ENCODE data around the gene ARL6IP5. TPM values are rescaled to one million over a fixed set of nuclear protein-coding genes. Genes with fewer than 3 reads are reported as not detected.

The ARL6IP5 gene
- total RNA-seq, 2 donors from 2014 or later: 110 to 135 TPM

DNA sequence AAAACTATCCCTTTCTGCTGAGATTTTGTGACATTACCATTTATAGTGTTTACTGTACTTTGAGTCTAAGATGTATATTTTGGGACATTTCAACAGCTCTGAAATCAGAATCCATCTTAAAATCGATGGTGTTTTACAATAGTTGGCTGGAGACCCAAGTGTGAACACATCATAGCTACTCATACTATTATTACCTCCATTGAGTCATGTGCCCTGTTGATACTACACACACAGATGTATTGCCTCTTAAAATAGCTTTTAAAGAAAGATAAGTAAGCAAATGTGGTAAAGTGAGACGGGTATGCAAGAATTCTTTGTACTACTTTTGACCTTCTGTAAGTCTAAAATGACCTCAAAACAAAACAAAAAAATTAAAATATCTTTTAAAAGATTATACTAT lies 31.0 kb downstream of the ARL6IP5 start:
- H3K27ac Mint-ChIP-seq: no peak overlapping the region

DNA sequence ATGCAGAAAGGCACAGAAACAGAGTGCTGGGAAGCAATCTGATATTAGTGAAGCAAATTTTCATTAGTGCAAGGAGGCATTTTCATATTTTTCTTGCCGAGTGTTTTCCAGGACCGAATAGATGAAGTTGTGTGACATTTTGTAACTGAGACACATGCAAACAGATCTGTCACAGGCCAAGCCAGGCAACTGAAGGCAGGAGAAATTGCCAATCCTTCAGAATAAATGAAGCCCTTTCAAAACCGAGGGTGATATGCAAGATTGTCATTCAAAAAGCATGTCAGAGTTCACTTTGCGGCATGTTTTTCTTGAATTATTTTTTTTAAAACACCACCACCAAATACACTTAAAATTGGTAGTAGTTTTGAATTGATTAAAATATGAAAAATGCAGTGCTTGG lies 31.4 kb downstream of the ARL6IP5 start:
- Mint-ChIP-seq H3K4me1 (ENCODE audit: low read depth in 2 of 2) (peaks cover 3 to 5% of the 10 kb centered on the region in 2 donors), H3K36me3 (no peaks in the 10 kb centered on the region), H3K9me3 (no peaks in the 10 kb centered on the region), H3K27ac (no peak overlapping the region), H3K27me3 (no peaks in the 10 kb centered on the region), H3K4me3 (no peak overlapping the region)
- ATAC-seq (no peak), DNase-seq (ENCODE audit: low spot score) (no peak)

More for the DNA sequence above, 31.0 kb downstream of the ARL6IP5 start:
- Mint-ChIP-seq H3K36me3 (no peaks in the 10 kb centered on the region), H3K9me3 (no peaks in the 10 kb centered on the region), H3K4me1 (ENCODE audit: low read depth in 2 of 2) (peaks cover under 1% of the 10 kb centered on the region in 2 donors), H3K27me3 (no peaks in the 10 kb centered on the region), H3K4me3 (no peak overlapping the region)
- ATAC-seq (no peak), DNase-seq (ENCODE audit: low spot score) (no peak)

DNA sequence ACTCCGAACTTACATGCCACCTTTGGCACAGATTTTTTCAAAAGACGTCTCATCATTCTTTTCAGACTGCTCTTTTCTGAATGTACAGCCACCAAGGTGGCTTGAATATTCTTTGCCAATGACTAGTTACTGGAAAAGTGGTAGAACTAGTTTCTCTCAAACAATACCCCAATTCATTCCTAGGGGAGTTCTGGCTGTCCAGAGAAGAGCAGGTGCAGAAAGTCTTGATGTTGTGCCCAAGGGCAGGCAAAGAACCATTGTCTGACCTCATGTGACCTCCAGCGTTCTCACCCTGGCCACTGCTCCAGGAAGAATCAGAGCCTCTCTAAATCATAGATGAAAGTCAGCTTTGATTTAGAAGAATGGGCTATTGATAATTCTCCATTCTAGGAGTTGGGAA lies 32.2 kb downstream of the ARL6IP5 start:
- Mint-ChIP-seq H3K27me3 (no peaks in the 10 kb centered on the region), H3K4me3 (no peak overlapping the region), H3K36me3 (no peaks in the 10 kb centered on the region), H3K4me1 (ENCODE audit: low read depth in 2 of 2) (peaks cover 3 to 6% of the 10 kb centered on the region in 2 donors), H3K9me3 (no peaks in the 10 kb centered on the region), H3K27ac (no peak overlapping the region)
- DNase-seq (ENCODE audit: low spot score): no peak
- no peak for ATAC-seq

DNA sequence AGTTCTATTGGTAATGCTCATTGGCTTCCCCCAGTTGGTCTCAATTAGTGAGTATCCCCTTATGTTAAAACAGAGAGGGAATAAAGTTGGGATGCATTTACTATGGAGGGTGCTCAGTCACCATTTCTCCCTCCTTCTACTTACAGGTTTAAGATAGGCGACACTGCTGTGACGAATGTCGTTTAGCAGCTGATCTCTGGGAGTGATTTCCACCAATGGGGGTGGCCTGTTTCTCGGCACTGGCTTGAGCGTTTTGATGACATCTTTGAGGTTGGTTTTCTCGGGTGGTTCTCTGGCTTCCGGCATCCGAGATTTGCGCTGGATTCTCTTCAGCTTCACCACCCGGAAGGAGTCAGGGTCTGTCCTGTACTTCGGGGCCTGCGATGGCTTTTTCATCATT lies 33.8 kb downstream of the ARL6IP5 start:
- no peak for DNase-seq (ENCODE audit: low spot score)
- Mint-ChIP-seq H3K27me3 (no peaks in the 10 kb centered on the region), H3K27ac (no peak overlapping the region), H3K36me3 (no peaks in the 10 kb centered on the region), H3K4me1 (ENCODE audit: low read depth in 2 of 2) (peaks cover 3 to 6% of the 10 kb centered on the region in 2 donors), H3K4me3 (no peak overlapping the region), H3K9me3 (no peaks in the 10 kb centered on the region)
- ATAC-seq: no peak

DNA sequence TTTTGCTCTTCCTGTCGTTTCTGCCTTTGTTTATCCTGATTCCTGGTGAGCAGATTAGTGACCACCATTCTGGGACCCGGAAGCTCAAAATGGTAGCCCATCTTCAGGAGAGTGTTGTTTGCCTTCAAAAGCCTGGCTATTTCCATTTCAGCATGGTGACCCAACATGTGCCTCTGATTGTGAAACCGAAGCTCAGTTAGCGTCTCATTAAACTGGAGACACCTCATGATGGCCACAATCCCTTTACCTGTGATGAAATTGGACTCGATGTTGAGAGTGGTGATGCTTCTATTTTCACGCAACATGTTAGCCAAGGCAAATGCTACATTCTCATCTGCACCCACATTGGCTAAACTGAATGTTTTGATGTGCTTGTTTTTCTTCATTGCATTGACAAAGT lies 34.4 kb downstream of the ARL6IP5 start:
- ATAC-seq: no peak
- no peak for DNase-seq (ENCODE audit: low spot score)
- Mint-ChIP-seq H3K27ac (no peak overlapping the region), H3K36me3 (no peaks in the 10 kb centered on the region), H3K9me3 (no peaks in the 10 kb centered on the region), H3K4me3 (no peak overlapping the region), H3K27me3 (no peaks in the 10 kb centered on the region), H3K4me1 (ENCODE audit: low read depth in 2 of 2) (peaks cover 3 to 6% of the 10 kb centered on the region in 2 donors)

DNA sequence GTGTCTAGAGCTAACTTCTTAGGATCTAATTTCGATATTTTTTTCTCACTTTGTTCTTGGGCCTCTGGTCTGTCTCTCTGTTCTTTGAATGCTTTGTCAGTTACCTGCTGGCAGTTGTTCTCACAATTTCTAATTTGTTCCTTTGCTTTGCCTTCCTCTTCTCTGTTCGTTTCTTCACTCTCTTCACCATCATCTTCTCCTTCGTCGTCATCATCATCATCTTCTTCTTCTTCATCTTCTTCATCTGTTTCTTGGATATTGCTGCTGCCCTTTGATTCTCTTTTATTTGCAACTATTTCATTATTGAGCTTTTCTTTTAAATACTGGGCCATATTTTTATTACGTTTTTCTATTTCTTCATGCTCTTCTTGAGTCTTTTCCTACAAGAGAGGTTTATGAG lies 34.9 kb downstream of the ARL6IP5 start:
- DNase-seq (ENCODE audit: low spot score): no peak
- no peak for ATAC-seq
- Mint-ChIP-seq H3K4me3 (no peak overlapping the region), H3K27me3 (no peaks in the 10 kb centered on the region), H3K27ac (no peak overlapping the region), H3K36me3 (no peaks in the 10 kb centered on the region), H3K4me1 (ENCODE audit: low read depth in 2 of 2) (peaks cover 3 to 6% of the 10 kb centered on the region in 2 donors), H3K9me3 (no peaks in the 10 kb centered on the region)

DNA sequence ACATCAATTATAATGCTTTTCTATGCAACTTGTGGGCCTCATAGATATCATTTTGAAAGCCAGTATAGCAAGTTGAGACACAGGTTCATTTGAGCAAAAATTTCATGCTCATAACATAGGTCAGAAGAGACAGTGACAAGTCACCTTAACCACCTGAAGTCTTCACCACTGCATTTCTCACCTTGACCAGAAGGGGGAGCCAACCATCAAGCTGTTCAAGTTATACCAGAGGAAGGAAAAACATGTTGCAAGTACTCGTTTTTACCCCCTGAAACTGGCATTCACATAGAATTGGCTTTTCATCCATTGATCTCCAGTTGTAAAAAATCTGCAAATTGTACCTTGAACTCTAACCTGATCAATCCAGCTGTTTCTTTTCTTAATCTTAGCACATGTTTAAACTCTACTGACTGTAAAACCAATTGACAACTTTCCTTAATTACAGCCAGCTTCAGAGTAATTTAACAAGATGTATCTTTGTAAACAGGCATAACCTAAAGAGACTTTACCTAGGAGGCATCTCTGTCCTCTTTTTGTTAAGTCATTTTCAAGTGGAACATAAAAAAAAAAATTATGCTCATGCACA lies 36.2 kb downstream of the ARL6IP5 start:
- peak; percentile 84 for DNase-seq (ENCODE audit: low spot score)
- H3K27ac Mint-ChIP-seq: no peak overlapping the region
- peaks cover 3 to 6% of the 10 kb centered on the region in 2 donors for H3K4me1 Mint-ChIP-seq (ENCODE audit: low read depth in 2 of 2)
- H3K36me3 Mint-ChIP-seq: no peaks in the 10 kb centered on the region
- no peaks in the 10 kb centered on the region for H3K9me3 Mint-ChIP-seq
- ATAC-seq: peak in 1 of 2 donors; percentile 59
- H3K27me3 Mint-ChIP-seq: no peaks in the 10 kb centered on the region
- no peak overlapping the region for H3K4me3 Mint-ChIP-seq

DNA sequence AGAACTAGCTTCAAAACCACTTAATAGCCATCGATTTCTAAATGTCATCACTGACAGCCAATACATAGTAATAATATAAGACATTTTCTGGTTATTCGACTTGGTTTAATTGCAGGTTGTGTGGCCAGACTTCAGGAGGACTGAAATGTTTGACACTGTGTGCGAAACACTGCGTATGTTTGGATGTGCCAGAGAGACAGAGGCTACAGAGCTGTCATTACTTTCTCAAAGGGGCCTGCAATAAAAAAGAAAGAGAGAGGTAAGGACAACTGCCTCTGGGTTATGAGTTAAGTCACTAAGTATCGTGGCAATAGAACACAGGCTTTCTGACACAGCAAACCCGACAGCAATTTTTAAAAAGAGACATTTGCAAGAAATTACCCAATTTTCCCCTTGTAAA lies 36.8 kb downstream of the ARL6IP5 start:
- H3K27ac Mint-ChIP-seq: no peak overlapping the region
- H3K36me3 Mint-ChIP-seq: no peaks in the 10 kb centered on the region
- ATAC-seq (no peak), DNase-seq (ENCODE audit: low spot score) (no peak)
- H3K27me3 Mint-ChIP-seq: no peaks in the 10 kb centered on the region
- no peak overlapping the region for H3K4me3 Mint-ChIP-seq
- H3K4me1 Mint-ChIP-seq (ENCODE audit: low read depth in 2 of 2): peaks cover 3 to 6% of the 10 kb centered on the region in 2 donors
- H3K9me3 Mint-ChIP-seq: no peaks in the 10 kb centered on the region

DNA sequence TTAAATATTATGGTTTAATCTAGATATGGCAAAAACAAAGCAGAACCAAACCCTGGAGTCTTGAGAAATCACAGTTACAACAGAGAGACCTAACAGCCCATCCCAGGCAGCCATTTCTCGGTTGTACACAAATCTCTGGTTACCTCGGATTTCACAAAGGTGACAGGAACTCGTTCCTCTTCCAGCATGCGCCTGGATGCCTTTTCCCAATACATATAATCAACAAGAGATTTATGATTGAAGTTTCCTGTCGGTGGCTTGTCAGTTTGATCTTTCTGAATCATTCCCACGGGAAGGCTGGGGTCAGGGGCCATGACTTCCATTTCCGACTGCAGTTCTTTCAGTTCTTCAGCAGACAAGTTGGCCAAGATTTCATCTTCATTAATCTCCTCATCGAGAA lies 37.2 kb downstream of the ARL6IP5 start:
- Mint-ChIP-seq H3K4me3 (no peak overlapping the region), H3K9me3 (no peaks in the 10 kb centered on the region), H3K4me1 (ENCODE audit: low read depth in 2 of 2) (peaks cover 3 to 6% of the 10 kb centered on the region in 2 donors), H3K36me3 (no peaks in the 10 kb centered on the region), H3K27me3 (peaks cover 3 to 4% of the 10 kb centered on the region in 2 donors), H3K27ac (no peak overlapping the region)
- DNase-seq (ENCODE audit: low spot score) (no peak), ATAC-seq (no peak)

DNA sequence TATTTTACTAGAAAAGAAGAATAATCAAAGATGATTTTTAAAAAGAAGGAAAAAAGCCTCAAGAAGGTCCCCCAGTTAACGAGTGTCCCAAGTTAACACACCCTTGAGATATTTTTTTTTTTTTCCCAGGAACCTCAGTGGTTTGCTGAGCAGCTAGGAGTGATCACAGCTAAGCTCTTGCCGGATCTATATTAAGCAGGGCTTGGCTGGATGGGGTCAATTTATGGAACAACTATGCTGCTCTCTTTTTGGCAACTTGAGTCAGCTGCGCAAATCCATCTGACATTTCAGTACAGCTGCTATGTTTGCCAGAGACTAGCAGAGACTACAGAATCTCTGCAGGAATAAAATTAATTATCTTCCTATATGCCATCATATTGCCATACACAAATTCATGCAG lies 37.7 kb downstream of the ARL6IP5 start, which contains the start of gene LMOD3:
Gene LMOD3, minus strand, starts transcription at position 193 of the 400 bp plus-strand sequence. CDS start 209 bp downstream, outside the sequence.
- Mint-ChIP-seq H3K36me3 (no peaks in the 10 kb centered on the region), H3K27me3 (peaks cover 5% of the 10 kb centered on the region in 2 donors), H3K4me3 (no peak within 1 kb of the TSS), H3K9me3 (no peaks in the 10 kb centered on the region), H3K4me1 (ENCODE audit: low read depth in 2 of 2) (peaks cover 3 to 6% of the 10 kb centered on the region in 2 donors), H3K27ac (no peak within 1 kb of the TSS)
- ATAC-seq: no peak
- DNase-seq (ENCODE audit: low spot score): no peak

DNA sequence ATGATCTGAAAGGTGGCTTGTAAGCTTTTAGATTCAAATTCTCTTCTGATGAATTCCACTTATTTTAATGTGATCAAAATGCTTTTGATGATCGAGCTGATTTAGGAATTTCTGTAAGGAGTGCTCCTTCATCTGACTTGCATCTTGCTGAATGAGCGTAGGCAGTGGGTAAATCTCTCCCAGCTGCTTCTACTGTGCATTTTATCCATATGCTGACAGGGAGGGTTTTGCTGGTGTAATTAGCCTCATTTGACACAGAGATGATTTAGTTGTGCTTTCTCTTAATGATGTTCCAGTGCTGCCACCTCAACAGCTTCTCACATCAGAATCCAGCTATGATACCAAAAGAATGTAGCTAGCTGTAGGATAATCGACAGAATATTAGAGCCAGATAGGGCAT lies 41.5 kb downstream of the ARL6IP5 start:
- Mint-ChIP-seq H3K27me3 (peaks cover 5% of the 10 kb centered on the region in 2 donors), H3K27ac (no peak overlapping the region), H3K36me3 (no peaks in the 10 kb centered on the region), H3K4me3 (no peak overlapping the region), H3K4me1 (ENCODE audit: low read depth in 2 of 2) (peaks cover 0 to under 1% of the 10 kb centered on the region in 2 donors), H3K9me3 (no peaks in the 10 kb centered on the region)
- DNase-seq (ENCODE audit: low spot score): no peak
- no peak for ATAC-seq

DNA sequence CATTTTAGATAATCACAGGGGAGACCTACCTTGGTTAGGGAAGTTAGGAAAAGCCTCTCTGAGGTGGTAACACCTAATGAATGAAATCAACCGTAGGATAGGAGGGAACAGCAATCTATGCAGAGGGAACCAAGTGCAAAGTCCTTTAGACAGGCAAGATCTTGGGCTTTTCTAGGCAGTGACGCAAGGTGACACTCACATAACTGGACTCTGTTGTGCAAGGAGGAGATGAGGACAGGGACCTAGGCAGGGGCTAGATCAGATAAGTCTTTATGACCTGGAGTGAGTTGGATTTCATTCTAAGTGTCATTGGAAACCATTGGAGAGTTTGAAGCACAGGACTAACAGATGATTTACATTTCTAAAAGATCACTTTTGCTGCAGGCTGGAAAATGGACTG lies 42.3 kb downstream of the ARL6IP5 start:
- no peak for DNase-seq (ENCODE audit: low spot score)
- Mint-ChIP-seq H3K36me3 (no peaks in the 10 kb centered on the region), H3K4me3 (no peak overlapping the region), H3K9me3 (no peaks in the 10 kb centered on the region), H3K27me3 (peaks cover 5% of the 10 kb centered on the region in 2 donors), H3K27ac (no peak overlapping the region), H3K4me1 (ENCODE audit: low read depth in 2 of 2) (no peaks in the 10 kb centered on the region)
- ATAC-seq: no peak

DNA sequence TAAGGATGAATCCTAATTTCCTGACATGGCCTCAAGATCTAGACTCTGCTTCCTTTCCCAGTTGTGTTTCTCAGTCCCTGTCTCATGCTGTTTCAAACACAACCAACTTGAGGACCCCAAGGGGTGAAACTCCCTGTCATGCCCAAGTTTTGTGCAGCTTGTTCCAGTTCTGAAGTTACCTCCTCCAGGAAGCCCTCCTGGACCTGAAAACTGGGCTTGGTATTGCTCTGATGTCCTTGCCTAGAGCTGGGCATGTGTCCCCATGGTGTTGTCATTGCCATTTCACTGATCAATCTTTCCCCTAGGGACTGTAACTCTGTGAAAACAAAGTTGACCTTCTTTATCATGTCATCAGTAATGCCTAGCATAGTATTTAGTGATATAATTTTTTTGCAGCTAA lies 43.8 kb downstream of the ARL6IP5 start:
- no peak overlapping the region for H3K4me3 Mint-ChIP-seq
- no peak overlapping the region for H3K27ac Mint-ChIP-seq
- H3K9me3 Mint-ChIP-seq: no peaks in the 10 kb centered on the region
- no peak for DNase-seq (ENCODE audit: low spot score)
- H3K4me1 Mint-ChIP-seq (ENCODE audit: low read depth in 2 of 2): no peaks in the 10 kb centered on the region
- H3K27me3 Mint-ChIP-seq: peaks cover 5% of the 10 kb centered on the region in 2 donors
- no peak for ATAC-seq
- no peaks in the 10 kb centered on the region for H3K36me3 Mint-ChIP-seq

DNA sequence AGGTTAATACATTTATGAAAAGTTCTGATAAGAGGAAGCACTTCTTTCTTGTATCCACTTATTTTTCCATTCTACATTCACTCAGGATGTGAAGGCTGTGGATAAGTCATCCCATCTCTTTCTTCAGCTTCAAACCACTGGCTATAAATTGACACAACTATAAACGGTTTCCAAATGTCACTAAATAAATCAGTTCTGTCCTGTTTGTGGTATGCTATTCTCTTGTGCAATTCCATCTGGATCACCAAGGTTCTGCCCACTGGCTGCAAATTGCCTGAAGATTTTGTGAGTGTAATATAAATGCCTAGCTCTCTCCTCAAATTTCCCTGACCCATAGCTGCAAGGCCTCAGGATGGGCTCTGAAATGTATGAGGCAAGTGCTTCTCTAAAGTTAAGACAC lies 44.8 kb downstream of the ARL6IP5 start:
- Mint-ChIP-seq H3K36me3 (no peaks in the 10 kb centered on the region), H3K9me3 (no peaks in the 10 kb centered on the region), H3K27ac (no peak overlapping the region), H3K4me1 (ENCODE audit: low read depth in 2 of 2) (no peaks in the 10 kb centered on the region), H3K4me3 (no peak overlapping the region), H3K27me3 (peaks cover 5% of the 10 kb centered on the region in 2 donors)
- DNase-seq (ENCODE audit: low spot score) (no peak), ATAC-seq (no peak)

DNA sequence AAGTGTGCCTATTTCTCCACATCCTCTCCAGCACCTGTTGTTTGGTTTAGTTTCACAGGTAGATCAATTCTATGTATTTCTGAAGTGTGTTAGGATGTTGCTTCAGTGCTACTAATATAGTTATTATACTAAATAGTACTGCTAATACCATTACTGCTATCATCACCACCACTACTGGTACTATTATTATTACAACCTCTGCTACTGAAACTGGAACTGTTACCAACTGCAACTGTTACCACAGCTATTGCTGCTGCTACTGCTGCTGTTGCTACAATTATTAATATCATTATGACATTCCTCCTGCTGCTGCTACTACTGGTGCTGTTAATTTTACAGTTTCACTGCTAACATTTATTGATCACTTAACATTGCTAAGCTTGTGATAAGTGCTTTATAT lies 46.0 kb downstream of the ARL6IP5 start:
- DNase-seq (ENCODE audit: low spot score) (no peak), ATAC-seq (no peak)
- H3K36me3 Mint-ChIP-seq: no peaks in the 10 kb centered on the region
- no peaks in the 10 kb centered on the region for H3K9me3 Mint-ChIP-seq
- no peaks in the 10 kb centered on the region for H3K4me1 Mint-ChIP-seq (ENCODE audit: low read depth in 2 of 2)
- no peak overlapping the region for H3K27ac Mint-ChIP-seq
- H3K27me3 Mint-ChIP-seq: peaks cover 8 to 15% of the 10 kb centered on the region in 2 donors
- H3K4me3 Mint-ChIP-seq: no peak overlapping the region
